Measurements from ENCODE around the gene BRINP3. TPM values are rescaled to one million over a fixed set of nuclear protein-coding genes. Genes with fewer than 3 reads are reported as not detected.

Gene BRINP3
- total and polyA plus RNA-seq, 9 of the 15 experiments (the other 6 are each of a cell fraction or from before 2014, with no cell fraction given): 0.09 to 0.75 (median 0.19) TPM; not detected in 1

DNA sequence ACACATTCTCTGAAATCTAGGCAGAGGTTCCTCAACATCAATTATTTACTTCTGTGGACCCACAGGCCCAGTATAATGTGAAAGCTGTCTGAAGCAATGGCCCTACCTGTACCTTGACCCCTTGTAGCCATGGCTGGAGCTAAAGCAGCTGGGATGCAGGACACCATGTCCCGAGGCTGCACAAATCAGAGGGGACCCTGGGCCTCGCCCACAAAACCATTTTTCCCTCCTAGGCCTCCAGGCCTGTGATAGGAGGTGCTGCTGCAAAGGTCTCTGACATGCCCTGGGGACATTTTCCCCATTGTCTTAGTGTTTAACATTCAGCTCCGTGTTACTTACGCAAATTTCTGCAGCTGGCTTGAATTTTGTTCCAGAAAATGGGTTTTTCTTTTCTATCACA, 110.5 kb downstream of the BRINP3 start:
- in situ Hi-C loops (cut with MboI): no loop called here
- Histone ChIP-seq H3K79me2 (ENCODE audit: control insufficient read depth, insufficient read depth, low read length) (no peaks in the 10 kb centered on the region), H3K4me1 (replicated peaks in 1 of 2; ENCODE audit: control insufficient read depth in 2 of 2, insufficient read depth in 2 of 2, low read length in 2 of 2) (no peaks in the 10 kb centered on the region), H3K27ac (ENCODE audit: extremely low read depth, low read depth, low read length) (no peak overlapping the region), H3K9ac (ENCODE audit: insufficient read depth in 1 of 2, low read depth in 2 of 2, low read length in 2 of 2) (no peak overlapping the region), H3K9me3 (replicated peaks; ENCODE audit: control insufficient read depth, insufficient read depth, low read depth, low read length) (peaks cover 6% of the 10 kb centered on the region), H4K20me1 (replicated peaks; ENCODE audit: control insufficient read depth, insufficient read depth, low read length) (no peaks in the 10 kb centered on the region), H3K9me1 (ENCODE audit: control insufficient read depth, insufficient read depth, low read length) (no peaks in the 10 kb centered on the region), H3K36me3 (ENCODE audit: control insufficient read depth, insufficient read depth, low read length) (no peaks in the 10 kb centered on the region), H2AFZ (ENCODE audit: low read depth, low read length) (no peak overlapping the region), H3K4me2 (ENCODE audit: insufficient read depth, low read length) (no peak overlapping the region), H3K4me3 (no peak overlapping the region), H3K27me3 (ENCODE audit: control insufficient read depth in 2 of 2, insufficient read depth in 2 of 2, low read length in 2 of 2) (no peaks in the 10 kb centered on the region)
- ChIA-PET CTCF (ENCODE audit: low intra/inter-chr PET ratio) (no interaction called here), POLR2A (no interaction called here)
- FAIRE-seq: no peak
- no peak for DNase-seq (ENCODE audit: extremely low read depth in 1 of 4, low spot score in 3 of 4)
- TF ChIP-seq POLR2AphosphoS2 (IDR thresholded peaks at IDR 0.05; ENCODE audit: low read length) (no peak), ZFP36 (IDR thresholded peaks at IDR 0.05; ENCODE audit: low read depth, low read length, partially characterized antibody) (peak; percentile 31)
- WGBS (ENCODE audit: insufficient coverage, low coverage, missing lambda C conversion rate): 3% methylated on average over 4 of the region's 4 CpGs
- no TSS peak for BruUV-seq (replicated peaks)
- ATAC-seq: no peak
- intact Hi-C loops (cut with micrococcal nuclease): no loop called here

DNA sequence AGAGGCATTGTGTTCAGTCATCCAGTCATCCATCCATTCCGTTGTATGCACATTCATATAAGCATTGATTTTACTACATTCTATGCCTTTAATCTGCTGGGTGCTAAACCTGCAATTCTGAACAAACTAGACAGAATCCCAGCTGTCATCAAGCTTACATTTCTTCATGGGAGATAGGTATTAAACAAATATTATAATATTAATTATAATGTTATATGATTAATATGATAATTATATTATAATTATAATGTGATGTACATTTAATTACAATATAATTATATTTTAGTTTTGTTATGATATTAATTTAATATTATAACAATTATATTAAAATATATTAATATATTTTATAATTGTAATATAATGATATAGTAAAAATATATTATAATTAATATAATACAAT, 112.4 kb downstream of the BRINP3 start:
- FAIRE-seq (no peak), DNase-seq (ENCODE audit: extremely low read depth in 1 of 4, low spot score in 3 of 4) (no peak), ATAC-seq (no peak)
- Histone ChIP-seq H3K4me2 (ENCODE audit: insufficient read depth, low read length) (no peak overlapping the region), H2AFZ (ENCODE audit: low read depth, low read length) (no peak overlapping the region), H3K36me3 (ENCODE audit: control insufficient read depth, insufficient read depth, low read length) (no peaks in the 10 kb centered on the region), H3K27ac (ENCODE audit: extremely low read depth, low read depth, low read length) (no peak overlapping the region), H3K4me1 (replicated peaks in 1 of 2; ENCODE audit: control insufficient read depth in 2 of 2, insufficient read depth in 2 of 2, low read length in 2 of 2) (no peaks in the 10 kb centered on the region), H4K20me1 (replicated peaks; ENCODE audit: control insufficient read depth, insufficient read depth, low read length) (no peaks in the 10 kb centered on the region), H3K9ac (ENCODE audit: insufficient read depth in 1 of 2, low read depth in 2 of 2, low read length in 2 of 2) (no peak overlapping the region), H3K9me1 (ENCODE audit: control insufficient read depth, insufficient read depth, low read length) (no peaks in the 10 kb centered on the region), H3K9me3 (replicated peaks; ENCODE audit: control insufficient read depth, insufficient read depth, low read depth, low read length) (peaks cover 6% of the 10 kb centered on the region), H3K4me3 (no peak overlapping the region), H3K27me3 (ENCODE audit: control insufficient read depth in 2 of 2, insufficient read depth in 2 of 2, low read length in 2 of 2) (no peaks in the 10 kb centered on the region), H3K79me2 (ENCODE audit: control insufficient read depth, insufficient read depth, low read length) (no peaks in the 10 kb centered on the region)
- in situ Hi-C loops (cut with MboI): no loop called here
- intact Hi-C loops (cut with micrococcal nuclease): no loop called here
- TF ChIP-seq PURB (CRISPR knock-in tag; IDR thresholded peaks at IDR 0.05; ENCODE audit: low read depth) (no peak), ZNF23 (CRISPR knock-in tag; IDR thresholded peaks at IDR 0.05) (no peak), PRMT5 (CRISPR knock-in tag; IDR thresholded peaks at IDR 0.05) (no peak), ZNF780A (CRISPR knock-in tag; IDR thresholded peaks at IDR 0.05) (no peak), NCOA4 (IDR thresholded peaks at IDR 0.05; ENCODE audit: partially characterized antibody) (no peak), HDGF (IDR thresholded peaks at IDR 0.05) (no peak), NFE2L1 (tag; IDR thresholded peaks at IDR 0.05; ENCODE audit: borderline replicate concordance, low read depth) (no peak), MAZ (CRISPR knock-in tag; conservative IDR thresholded peaks at IDR 0.05 in 1 of 2, IDR thresholded peaks at IDR 0.05 in 1 of 2) (no peak), RFX7 (CRISPR knock-in tag; IDR thresholded peaks at IDR 0.05) (no peak)
- TF ChIP-seq, protein P1, sequence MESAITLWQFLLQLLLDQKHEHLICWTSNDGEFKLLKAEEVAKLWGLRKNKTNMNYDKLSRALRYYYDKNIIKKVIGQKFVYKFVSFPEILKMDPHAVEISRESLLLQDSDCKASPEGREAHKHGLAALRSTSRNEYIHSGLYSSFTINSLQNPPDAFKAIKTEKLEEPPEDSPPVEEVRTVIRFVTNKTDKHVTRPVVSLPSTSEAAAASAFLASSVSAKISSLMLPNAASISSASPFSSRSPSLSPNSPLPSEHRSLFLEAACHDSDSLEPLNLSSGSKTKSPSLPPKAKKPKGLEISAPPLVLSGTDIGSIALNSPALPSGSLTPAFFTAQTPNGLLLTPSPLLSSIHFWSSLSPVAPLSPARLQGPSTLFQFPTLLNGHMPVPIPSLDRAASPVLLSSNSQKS (CRISPR knock-in tag; IDR thresholded peaks at IDR 0.05): no peak
- TF ChIP-seq, protein P2, sequence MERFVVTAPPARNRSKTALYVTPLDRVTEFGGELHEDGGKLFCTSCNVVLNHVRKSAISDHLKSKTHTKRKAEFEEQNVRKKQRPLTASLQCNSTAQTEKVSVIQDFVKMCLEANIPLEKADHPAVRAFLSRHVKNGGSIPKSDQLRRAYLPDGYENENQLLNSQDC (CRISPR knock-in tag; IDR thresholded peaks at IDR 0.05): no peak
- WGBS (ENCODE audit: insufficient coverage, low coverage, missing lambda C conversion rate): 5% methylated on average over 1 of the region's 1 CpG
- POLR2A ChIA-PET: no interaction called here
- CTCF ChIA-PET (ENCODE audit: low intra/inter-chr PET ratio): no interaction called here
- BruUV-seq (replicated peaks): no TSS peak
